Effector CD4-positive, alpha-beta T cell (primary cell): ENCODE measurements around the gene TICAM1.
A peak's percentile ranks its signal among the peaks of the same experiment; 100 is the strongest.
"Not testable (repeated sequence)": the region's sequence is repeated elsewhere in the genome, so short reads cannot be mapped to it uniquely, and the experiment has no call there.

ENCODE experiments used
- DNase-seq: peaks from one replicate; pipeline ENCODE4 v3.0.0-alpha.2; 2020

TICAM1 gene

GRCh38 chr19:4844348-4845179 is 13.1 kb upstream of the TICAM1 start:
- no peak for DNase-seq

GRCh38 chr19:4843647-4843965 is 12.1 kb upstream of the TICAM1 start:
- no peak for DNase-seq

GRCh38 chr19:4839192-4839591 is 7.7 kb upstream of the TICAM1 start:
- DNase-seq, result no peak

- no peak for DNase-seq
Measured at GRCh38 chr19:4832776-4833175, 1.3 kb upstream of the TICAM1 start.

- not testable (repeated sequence) for DNase-seq
Measured at GRCh38 chr19:4831979-4832340, 448 bp upstream of the TICAM1 start.

- no peak for DNase-seq
Measured at GRCh38 chr19:4830768-4831265, 695 bp downstream of the TICAM1 start.

- DNase-seq, result no peak
Measured at GRCh38 chr19:4830332-4830731, 1.2 kb downstream of the TICAM1 start.

GRCh38 chr19:4829001-4829712 is 2.4 kb downstream of the TICAM1 start:
- no peak for DNase-seq

- no peak for DNase-seq
Measured at GRCh38 chr19:4823577-4823976, 7.9 kb downstream of the TICAM1 start.

- not testable (repeated sequence) for DNase-seq
Measured at GRCh38 chr19:4822354-4822753, 9.2 kb downstream of the TICAM1 start.

- DNase-seq, result no peak
Measured at GRCh38 chr19:4821265-4821664, 10.2 kb downstream of the TICAM1 start.

GRCh38 chr19:4817467-4818277 is 13.8 kb downstream of the TICAM1 start:
- no peak for DNase-seq

GRCh38 chr19:4816950-4817278 is 14.6 kb downstream of the TICAM1 start:
- no peak for DNase-seq

- no peak for DNase-seq
Measured at GRCh38 chr19:4816202-4816949, 15.1 kb downstream of the TICAM1 start.

GRCh38 chr19:4815426-4816201 is 15.9 kb downstream of the TICAM1 start:
- peak; percentile 73 for DNase-seq

- DNase-seq, result no peak
Measured at GRCh38 chr19:4814625-4815425, 16.7 kb downstream of the TICAM1 start.

- DNase-seq, result peak; percentile 88
Measured at GRCh38 chr19:4811328-4812131, 20.0 kb downstream of the TICAM1 start.

- no peak for DNase-seq
Measured at GRCh38 chr19:4807188-4807587, 24.3 kb downstream of the TICAM1 start.

GRCh38 chr19:4806384-4806783 is 25.1 kb downstream of the TICAM1 start:
- no peak for DNase-seq

GRCh38 chr19:4805140-4805539 is 26.4 kb downstream of the TICAM1 start:
- DNase-seq, result not testable (repeated sequence)
